GM19455 (cell line): Measurements from ENCODE around the gene HMBS.
"Not testable (repeated sequence)": the region's sequence is repeated elsewhere in the genome, so short reads cannot be mapped to it uniquely, and the experiment has no call there.

Experiments
- ATAC-seq: cut with Tn5 transposase; IDR thresholded peaks from one replicate; pipeline ENCODE4 v1.9.1; 2021; ENCODE audit not compliant: unreplicated experiment

The HMBS gene

DNA sequence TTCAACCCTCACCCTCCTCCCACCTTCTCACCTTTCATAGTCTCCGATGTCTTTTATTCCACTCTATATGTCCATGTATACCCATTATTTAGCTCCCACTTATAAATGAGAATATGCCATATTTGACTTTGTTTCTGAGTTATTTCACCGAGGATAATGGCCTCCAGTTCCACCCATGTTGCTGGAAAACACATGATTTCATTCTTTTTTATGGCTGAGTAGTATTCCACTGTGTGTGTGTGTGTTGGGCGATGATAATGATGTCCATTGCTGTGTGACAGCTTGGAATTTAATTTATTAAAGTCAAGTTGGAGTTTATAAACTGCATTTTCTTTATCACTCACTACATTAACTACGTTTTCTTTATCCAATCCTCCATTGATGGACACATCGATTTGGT lies 33.5 kb downstream of the HMBS start:
- ATAC-seq, result no peak

DNA sequence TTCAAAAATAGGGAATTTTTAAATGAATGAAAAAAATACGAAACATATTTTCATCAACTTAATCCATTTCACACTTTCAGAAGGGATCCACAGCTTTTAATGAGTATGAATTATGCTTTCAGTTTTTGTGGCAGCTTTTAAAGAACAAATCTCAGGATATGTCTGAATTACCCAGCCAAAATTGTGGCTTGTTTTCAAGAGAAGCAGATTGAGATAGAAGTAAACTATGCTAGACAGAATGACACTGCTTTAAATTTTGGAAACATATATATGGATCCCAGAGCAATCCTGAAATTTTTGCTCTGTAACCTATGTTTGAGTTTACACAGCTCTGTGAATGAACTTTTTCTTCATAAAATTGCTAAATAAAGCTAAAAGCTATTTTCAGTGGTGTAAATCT lies 34.3 kb downstream of the HMBS start:
- ATAC-seq, result no peak

DNA sequence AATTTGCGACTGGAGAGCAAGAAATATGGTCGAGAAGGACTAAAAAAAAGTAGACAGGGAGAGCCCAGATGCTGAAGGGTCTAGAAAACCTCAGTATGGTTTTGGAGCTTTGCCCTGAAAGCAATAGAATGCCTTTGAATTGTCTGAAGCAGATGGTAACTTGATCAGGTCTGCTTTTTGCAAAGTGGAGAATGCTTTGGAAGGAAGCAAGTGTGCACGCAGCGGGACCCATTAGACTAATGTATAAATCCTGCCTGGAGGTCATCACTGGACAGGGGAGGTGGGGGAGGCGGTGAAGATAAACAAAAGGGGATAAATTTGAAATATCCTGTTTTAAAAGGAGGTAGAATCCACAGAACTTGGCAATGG lies 35.9 kb downstream of the HMBS start:
- no peak for ATAC-seq

DNA sequence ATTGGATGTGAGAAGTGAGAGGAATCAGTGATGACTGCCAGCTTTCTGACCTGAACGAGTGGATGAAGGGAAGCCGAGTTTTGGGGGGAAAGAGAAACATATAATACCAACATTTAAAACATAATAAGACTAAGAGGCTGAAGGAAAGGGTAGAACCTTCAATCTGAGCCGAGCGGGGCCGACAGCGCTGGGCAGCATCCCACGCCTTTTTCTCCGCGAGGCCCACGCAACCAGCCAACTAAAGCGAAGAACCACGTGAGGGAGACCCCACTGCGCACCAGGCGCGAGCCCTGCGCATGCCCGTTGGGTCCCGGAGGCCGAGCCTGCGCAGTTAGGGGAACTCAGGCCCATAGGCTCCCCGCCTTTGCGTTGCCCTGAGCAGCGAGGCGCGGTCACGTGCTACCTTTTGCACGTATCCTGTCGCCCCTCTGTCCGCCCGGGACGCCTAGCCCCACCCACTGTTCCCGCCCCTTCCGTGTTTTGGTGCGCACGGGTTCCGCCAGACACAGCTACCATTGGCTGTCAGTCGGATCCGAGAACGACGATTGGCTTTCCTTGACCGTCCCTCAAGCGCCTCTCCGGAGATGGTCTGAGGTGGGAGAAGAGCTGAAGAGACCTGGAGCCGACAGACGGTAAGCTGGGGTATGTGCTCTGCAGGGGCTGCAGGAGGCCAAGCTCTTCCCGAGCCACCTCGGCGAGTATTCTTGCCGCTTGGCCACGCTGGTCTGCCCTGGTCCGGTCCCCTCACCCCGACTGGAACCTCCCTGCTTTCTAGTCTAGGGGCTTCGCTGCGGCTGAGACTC lies 36.5 kb downstream of the HMBS start, which contains the start of gene HINFP:
HINFP (plus strand) TSS at position 573 of the 803 bp plus-strand sequence. CDS start 5,365 bp downstream, outside the sequence.
- peak; percentile 94 for ATAC-seq

DNA sequence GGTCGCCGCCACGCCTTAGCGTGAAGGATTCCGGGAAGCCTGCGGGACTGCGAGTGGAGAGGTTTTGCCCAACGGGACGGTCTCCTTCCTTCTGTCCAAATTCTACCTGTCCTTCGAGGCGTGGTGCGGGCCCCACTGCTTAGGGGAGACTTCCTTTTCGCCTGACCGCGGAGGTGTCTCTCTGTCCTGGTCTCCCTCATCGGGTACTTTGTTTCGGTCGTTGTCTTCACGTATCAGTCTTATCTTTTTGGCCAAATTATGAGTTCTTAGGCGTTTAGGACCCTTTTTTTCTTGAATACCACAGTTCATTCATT lies 37.1 kb downstream of the HMBS start:
- peak; percentile 5 for ATAC-seq

DNA sequence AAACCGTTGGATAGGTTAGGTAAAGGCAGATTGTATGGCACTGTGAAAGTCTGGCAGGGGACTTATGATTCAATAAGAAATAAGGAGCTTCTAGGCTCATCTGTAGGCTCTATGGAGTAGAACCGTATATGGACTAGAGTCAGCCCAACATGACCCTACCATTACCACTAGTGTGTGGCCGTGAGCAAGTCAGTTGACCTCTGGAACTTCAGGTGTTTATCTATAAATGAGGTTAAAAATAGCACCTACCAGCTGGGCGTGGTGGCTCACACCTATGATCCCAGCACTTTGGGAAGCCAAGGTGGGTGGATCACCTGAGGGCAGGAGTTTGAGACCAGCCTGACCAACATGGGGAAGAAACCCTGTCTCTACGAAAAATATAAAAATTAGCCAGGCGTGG lies 41.1 kb downstream of the HMBS start:
- ATAC-seq, result no peak

DNA sequence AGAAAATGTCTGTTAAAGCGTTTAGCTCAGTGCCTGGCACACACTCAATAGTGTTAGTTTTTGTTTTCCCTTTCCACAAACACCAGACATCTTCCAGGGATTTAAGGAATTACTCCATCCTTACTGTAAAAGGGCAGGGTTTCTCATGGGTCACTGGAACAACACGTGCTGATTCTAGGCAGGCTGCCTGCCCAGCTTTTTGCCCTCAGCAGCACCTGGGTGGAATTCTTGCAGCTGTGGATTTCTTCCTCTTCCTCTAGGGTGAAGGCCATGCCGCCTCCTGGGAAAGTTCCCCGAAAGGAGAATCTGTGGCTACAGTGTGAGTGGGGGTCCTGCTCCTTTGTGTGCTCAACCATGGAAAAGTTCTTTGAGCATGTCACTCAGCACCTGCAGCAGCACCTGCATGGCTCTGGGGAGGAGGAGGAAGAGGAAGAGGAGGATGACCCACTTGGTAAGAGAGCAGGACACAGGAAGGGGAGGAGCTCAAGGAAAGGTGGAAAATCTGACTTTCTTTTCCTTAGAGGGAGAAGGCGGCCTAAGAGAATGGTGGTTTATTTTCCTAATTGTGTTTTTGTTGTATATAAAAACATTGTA lies 42.1 kb downstream of the HMBS start:
- ATAC-seq, result no peak

DNA sequence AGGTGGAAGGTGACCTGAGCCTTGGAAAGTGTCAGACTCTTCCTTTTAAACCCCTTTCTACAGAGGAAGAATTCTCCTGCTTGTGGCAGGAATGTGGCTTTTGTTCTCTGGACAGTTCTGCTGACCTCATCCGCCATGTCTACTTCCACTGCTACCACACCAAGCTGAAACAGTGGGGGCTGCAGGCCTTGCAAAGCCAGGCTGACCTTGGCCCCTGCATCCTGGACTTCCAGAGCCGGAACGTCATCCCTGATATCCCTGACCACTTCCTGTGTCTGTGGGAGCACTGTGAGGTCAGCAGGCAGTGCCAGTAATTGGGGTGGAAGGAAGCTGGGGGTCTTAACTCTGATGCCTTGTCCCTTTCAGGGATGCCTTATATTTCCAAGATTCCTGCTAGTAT lies 46.0 kb downstream of the HMBS start:
- ATAC-seq, result no peak

DNA sequence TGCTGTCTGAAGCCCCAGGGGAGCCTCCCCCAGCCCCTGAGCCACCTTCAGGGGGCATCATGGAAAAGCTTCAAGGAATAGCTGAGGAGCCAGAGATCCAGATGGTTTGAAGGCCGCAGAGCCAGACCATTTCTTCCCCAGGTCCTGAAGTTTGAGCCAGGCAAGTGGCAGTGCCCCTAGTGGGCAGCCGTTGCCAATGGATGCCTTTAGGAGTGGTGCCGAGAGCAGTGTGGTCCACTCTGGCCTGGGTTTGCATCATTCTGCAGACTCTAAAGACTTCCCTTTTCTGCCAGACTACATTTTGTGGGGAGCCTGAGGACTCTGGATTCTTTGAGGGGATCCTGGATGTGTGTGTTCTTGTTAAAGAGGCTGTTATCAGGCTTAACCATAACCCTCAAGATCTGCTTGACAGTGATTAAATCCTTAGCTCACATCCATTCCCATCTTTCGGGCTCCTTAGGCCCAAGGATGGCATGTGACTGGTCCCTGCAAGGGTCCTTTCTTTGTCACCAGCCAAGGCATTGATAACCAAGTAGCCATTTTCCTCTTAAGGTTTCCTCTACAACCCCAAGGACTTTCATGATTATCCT lies 49.8 kb downstream of the HMBS start:
- ATAC-seq, result no peak

DNA sequence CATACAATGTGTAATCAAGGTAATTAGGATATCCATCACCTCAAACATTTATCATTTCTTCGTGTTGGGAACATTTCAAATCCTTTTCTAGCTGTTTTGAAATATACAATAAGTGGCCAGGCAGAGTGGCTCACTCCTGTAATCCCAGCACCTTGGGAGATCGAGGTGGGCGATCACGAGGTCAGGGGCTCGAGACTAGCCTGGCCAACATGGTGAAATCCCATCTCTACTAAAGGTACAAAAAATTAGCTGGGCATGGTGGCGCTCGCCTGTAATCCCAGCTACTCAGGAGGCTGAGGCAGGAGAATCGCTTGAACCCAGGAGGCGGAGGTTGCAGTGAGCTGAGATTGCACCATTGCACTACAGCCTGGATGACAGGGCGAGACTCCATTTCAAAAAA lies 54.6 kb downstream of the HMBS start:
- not testable (repeated sequence) for ATAC-seq
